Activated CD4-positive, alpha-beta T cell treated with anti-CD3 and anti-CD28 coated beads, Interleukin-2, amount 50 U/mL, for 16 hours (primary cell): Measurements from ENCODE around the gene PIR.
A peak's percentile ranks its signal among the peaks of the same experiment; 100 is the strongest.

ENCODE experiments used
- DNase-seq: peaks from one replicate; pipeline ENCODE4 v3.0.0-alpha.2; 2020

PIR gene

GRCh38 chrX:15413101-15413500, 80.0 kb downstream of the PIR start:
- DNase-seq = no peak

DNA sequence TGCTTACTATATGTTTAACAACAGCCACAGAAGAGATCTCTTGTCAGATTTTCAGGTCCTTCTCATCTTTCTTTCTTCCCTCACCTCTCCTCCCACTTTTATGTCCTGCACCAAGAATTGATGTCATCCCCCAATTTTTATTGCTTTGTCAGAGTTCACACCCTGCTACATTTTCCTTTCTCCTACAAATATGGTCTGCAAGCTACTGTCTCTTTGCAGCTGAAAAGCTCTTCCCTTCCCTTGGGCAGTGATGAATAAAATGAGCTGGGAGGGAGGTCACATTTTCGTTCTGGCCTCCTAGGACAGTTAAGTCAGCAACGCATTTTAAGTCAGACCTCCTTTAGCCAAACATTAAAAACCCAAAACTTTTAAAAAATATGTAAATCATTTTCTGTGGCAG, 82.2 kb downstream of the PIR start:
- DNase-seq = no peak

GRCh38 chrX:15410430-15410829, 82.7 kb downstream of the PIR start:
- no peak for DNase-seq

DNA sequence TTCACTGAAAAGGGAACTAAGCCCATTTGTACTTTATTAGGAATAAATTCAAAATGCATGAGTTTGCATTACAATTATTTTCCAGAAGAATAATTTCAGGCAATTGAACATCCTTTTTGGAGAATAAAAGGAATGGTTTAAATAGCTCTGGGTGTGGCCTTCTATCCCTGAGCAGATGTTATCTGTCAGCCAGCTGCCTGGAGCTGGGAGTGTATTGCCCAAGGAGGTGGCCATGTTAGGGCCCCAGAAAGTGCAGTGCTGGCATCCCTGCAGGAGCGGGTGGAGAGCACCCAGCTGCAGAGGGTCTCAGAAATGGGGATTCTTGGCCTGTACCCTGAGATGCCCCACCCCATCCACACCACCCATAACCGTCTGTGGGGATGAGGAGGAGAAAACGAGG, 87.3 kb downstream of the PIR start:
- no peak for DNase-seq

DNA sequence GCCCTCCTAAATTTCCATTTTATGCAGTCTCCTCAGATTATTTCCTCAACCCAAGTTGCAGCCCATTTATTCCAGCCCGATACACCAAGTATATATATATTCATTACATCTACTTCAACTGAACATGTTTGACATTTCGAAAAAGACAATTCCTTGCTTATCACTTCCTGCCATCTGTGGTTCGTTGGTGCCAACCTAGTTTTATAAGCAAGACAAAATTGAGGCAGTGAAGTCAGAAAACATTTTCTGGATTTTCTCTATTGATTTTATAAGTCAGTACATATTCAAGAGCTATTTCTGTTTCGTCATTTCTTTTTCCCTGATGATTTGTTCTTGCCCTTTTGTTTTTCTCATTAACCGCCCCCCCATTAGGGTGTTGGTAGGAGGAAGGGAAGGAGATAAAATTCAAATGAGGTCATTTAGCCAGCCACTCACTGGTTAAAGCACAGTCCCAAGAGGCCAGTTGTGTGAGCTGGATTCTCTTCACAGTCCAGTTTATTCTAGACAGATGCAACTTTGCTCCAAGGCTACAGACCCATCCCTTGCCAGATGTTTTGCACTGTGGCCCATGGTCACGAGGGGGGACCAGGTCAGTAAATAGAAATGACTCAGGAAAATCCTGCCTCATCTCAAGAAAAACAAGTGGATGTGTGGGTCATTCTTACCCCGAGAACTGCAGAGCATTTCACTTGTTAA, 88.6 kb downstream of the PIR start:
- DNase-seq = no peak

DNA sequence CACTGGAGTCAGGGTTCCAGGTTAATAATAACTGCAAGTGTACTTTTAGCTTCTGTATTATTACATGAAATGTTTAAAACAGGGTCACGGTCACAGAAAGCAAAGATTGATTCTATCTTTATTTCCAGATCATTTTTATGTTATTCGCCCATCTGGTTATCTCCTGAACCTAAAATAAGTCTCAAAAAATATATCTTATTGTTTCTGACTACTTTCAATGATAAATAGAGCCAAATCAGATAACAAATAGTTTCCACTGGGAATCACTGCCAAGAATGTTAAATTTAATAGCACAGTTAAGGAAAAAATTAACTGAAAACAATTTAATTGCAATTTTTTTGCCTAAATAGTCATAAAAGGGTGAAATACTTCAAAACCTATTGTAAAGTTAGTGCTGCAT, 91.8 kb downstream of the PIR start:
- DNase-seq = no peak

DNA sequence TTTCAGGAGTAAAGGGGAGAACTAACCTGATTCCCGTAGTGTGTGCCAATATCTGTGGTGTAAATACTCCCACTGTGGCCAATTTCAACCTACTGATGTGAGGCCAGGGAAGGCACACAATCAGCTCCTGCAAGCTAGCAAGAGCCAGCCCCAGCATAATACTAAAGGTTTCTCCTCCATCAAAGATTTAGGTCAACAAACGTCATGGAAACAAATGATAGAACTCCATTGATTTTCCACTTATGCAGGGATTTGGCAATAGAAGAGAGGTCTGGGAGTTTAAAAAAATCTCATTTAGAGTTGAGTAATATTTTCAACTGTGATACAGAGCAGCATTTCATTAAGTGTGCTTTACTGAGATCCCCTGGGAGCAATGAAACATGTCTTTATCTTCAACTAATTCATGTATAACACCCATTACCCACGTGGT, 93.2 kb downstream of the PIR start:
- no peak for DNase-seq

DNA sequence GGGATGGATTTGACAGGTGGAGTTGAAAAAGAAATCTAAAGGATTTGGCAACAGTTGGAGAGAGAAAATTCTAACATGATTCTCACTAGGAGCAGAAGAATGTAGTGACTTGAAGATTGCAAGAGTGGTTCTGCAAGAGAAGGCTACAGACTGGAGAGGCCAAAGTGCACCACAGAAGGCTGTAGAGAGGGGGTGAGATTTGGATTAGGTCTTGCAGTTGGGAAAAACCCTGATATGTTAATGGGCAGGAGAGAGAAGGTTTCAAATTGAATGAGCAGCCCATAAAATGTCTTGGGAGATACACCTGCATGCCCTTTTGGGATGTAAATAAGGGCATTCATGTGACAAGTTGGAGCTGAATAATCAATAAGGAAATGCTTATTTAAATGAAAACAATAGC, 94.3 kb downstream of the PIR start:
- no peak for DNase-seq

DNA sequence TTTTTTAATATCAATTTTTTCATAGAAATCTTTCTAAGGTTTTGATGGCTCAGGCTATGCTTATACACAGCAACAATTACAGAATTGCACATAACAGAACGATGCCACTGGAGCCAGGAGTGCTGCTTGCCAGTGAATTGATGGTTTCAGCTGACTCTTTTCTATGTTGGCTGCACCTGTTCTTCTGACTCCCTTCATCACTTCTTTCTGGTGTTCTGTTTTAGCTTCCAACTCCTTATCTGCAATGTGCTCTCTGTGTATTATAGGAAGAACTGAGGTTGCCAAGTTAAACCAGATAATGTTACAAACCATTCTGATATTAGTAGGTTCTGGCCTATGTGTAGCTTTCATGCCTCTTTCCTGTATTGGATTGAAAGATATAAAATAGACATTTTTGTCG, 97.3 kb downstream of the PIR start:
- no peak for DNase-seq

GRCh38 chrX:15391850-15392249, 101.3 kb downstream of the PIR start:
- no peak for DNase-seq

GRCh38 chrX:15384304-15384703, 108.8 kb downstream of the PIR start, which contains the start of gene VEGFD:
Gene VEGFD (minus strand): TSS chrX:15384413. CDS start chrX:15383946, 467 bp downstream.
- DNase-seq = no peak

- DNase-seq = no peak
These were observed 110.3 kb downstream of the PIR start for GRCh38 chrX:15382813-15383212.

DNA sequence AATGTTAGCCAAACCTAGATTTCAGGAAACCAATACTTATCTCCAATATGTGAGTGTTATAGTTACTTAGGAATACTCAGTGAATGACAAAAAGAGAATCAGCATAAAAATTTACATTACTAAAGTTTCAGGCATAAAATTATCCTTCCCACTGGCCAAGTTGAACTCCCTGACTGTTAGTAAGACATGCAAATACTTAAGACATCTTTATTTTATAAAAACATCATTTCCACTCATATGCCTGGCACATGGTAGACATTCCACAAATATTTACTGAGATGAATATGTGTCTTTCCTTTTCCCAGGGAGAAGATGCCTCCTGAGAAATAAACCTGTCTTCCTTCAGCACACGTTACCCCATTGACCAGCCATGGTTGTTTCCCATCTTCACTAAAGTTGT, 116.2 kb downstream of the PIR start:
- no peak for DNase-seq

GRCh38 chrX:15373976-15374375, 119.2 kb downstream of the PIR start:
- DNase-seq = no peak

GRCh38 chrX:15366506-15367352, 126.4 kb downstream of the PIR start:
- no peak for DNase-seq

DNA sequence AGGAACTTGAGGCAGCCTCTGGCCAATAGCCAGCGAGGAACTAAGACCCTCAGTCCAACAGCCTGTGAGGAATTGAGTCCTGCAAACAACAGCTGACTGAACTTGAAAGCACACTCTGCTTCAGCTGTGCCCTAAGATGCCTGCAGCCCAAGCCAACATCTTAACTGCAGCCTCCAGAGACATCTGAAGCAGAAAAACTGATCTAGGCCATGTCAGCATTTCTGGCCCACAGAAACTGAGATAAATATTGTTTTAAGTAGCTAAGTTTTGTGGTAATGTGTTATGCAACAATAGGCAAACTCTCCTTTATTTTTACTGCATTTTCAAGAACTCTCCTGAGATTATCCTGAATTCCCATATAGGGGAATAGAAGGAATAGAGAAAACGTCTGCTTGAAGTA, 133.4 kb downstream of the PIR start:
- DNase-seq = no peak

GRCh38 chrX:15358533-15358932, 134.6 kb downstream of the PIR start:
- no peak for DNase-seq

- DNase-seq = no peak
These were observed 136.7 kb downstream of the PIR start for GRCh38 chrX:15356444-15356843.

DNA sequence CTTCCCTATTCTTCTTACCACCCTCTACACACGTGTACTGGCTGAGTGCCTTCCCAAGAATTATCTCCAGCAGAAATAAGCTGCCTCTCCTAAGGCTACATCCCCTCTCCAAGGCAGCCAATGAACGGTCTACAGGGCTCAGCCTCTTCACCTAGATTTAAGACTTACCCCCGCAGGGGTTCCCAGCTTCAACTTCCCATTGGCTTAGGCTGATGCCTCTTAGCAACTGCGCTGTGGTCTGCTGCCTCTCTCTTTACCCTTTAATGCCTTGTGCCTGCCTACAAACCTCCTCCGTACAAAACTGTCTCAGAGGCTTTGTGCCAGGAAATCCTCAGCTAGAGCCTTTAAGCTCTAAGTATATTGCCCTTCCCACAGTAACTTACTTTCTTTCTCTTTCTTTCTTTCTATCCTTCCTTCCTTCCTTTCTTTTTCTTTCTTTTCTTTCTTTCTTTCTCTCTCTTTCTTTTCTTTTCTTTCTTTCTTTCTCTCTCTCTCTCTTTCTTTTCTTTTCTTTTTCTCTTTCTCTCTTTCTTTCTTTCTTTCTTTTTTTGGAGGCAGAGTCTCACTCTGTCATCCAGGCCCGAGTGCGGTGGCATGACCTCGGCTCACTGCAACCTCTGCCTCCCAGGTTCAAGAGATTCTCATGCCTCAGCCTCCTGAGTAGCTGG, 142.7 kb downstream of the PIR start:
- DNase-seq = no peak

- peak; percentile 46 for DNase-seq
These were observed 144.1 kb downstream of the PIR start for GRCh38 chrX:15349046-15349445.

GRCh38 chrX:15345976-15346375, 147.2 kb downstream of the PIR start:
- no peak for DNase-seq

DNA sequence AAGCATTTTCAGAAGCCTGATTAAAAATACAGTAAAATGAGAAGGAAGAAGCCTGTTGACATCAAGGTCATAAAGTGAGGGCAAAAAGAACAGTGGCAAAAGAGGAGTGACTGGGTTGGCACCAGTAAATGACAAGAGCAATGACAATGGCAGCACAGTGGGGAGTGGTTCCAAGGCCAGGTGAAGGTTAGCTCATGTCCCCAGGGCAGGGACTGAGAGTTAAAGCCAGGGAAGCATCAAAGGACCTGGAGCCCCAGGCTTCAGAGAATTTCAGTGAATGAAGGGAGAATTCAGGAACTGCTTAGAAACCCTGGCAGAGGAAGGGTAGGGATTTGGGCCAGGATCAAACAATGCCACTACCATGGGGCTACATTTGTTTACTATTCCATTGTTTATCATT, 149.0 kb downstream of the PIR start:
- DNase-seq = no peak

DNA sequence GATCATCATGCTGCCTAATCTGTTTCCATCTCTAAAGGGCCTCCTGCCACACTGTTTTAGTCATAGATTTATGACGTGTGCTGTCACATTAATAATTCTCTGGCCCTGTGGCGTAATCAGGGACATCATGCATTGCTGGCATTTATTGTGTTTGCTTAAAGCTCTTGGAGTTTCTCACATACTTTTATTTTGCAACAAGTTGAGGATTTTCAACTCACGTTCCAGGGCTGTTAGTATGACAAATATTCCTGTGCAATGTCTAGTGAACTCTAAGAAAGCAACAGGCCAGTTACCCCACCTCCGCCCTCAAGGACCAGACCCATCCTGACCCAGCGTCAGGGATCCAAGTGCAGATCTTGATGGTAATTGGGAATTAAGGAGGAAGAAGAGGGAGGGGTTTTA, 150.1 kb downstream of the PIR start:
- DNase-seq = no peak

GRCh38 chrX:15340867-15341266, 152.3 kb downstream of the PIR start:
- DNase-seq = no peak
